PFSK-1 (cell line): ENCODE data around the gene ADAM10.

Experiments
- SIN3A ChIP-seq: IDR thresholded peaks from 2 replicates; pipeline ENCODE4 v1.6.1; 2012; ENCODE audit warnings: mild to moderate bottlenecking, low read length, moderate library complexity, borderline replicate concordance; ENCODE audit not compliant: insufficient read depth
- TAF1 ChIP-seq: IDR thresholded peaks from 2 replicates; pipeline ENCODE4 v1.6.1; 2012; ENCODE audit warnings: low read length, control low read depth, borderline replicate concordance; ENCODE audit not compliant: insufficient read depth

DNA sequence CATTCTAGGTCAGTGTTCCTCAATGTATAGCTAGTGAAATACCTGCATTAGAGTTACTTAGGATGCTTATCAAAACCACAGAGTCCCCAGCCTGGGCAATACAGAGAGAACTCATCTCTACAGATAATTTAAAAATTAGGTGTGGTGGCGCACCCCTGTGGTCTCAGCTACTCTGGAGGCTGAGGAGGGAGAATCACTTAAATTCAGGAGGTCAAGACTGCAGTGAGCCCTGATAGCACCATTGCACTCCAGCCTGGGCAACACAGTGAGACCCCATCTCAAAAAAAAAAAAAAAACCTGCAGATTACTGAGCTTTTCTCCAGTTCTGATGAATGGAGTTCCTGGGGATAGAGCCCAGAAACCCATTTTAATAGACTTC lies 11.5 kb upstream of the ADAM10 start:
- TF ChIP-seq TAF1 (no peak), SIN3A (no peak)
